Activated B cell treated with CpG ODN at 0.5 μM for 24 hours (primary cell): ENCODE data around the gene GPR107. TPM values are rescaled to one million over a fixed set of nuclear protein-coding genes. Genes with fewer than 3 reads are reported as not detected.

ENCODE experiments used
- ATAC-seq: fragments of 200-7000 bp; cut with Tn5 transposase; one replicate; pipeline ENCODE4 v1.10.0; 2021; ENCODE audit warnings: low read depth, mild to moderate bottlenecking, moderate library complexity
- CTCF ChIA-PET: fragments of 350-600 bp; sonication (Branson Sonifier 250); formaldehyde crosslinking; loops from one replicate; lab custom pipeline; 2021; ENCODE audit warnings: antibody characterized with exemption; lab: Charles Lee
- POLR2A ChIA-PET: fragments of 350-600 bp; sonication (Branson Sonifier 250); formaldehyde crosslinking; loops from one replicate; lab custom pipeline; 2021; ENCODE audit warnings: antibody characterized with exemption; lab: Charles Lee
- DNase-seq: peaks from one replicate; pipeline ENCODE4 v3.0.0; 2022
- H3K27ac Mint-ChIP-seq: one replicate; pipeline ENCODE4 v1.8.0; 2020; ENCODE audit warnings: mixed read lengths
- H3K27me3 Mint-ChIP-seq: one replicate; pipeline ENCODE4 v1.8.0; 2021; ENCODE audit warnings: mixed read lengths
- H3K36me3 Mint-ChIP-seq: one replicate; pipeline ENCODE4 v1.8.0; 2021; ENCODE audit warnings: low read depth, mixed read lengths
- H3K4me1 Mint-ChIP-seq: one replicate; pipeline ENCODE4 v1.8.0; 2021; ENCODE audit warnings: mixed read lengths
- H3K4me3 Mint-ChIP-seq: one replicate; pipeline ENCODE4 v1.8.0; 2020; ENCODE audit warnings: mild to moderate bottlenecking, mixed read lengths
- H3K9me3 Mint-ChIP-seq: one replicate; pipeline ENCODE4 v1.8.0; 2020; ENCODE audit warnings: mixed read lengths
- intact Hi-C: fragments of 100-400 bp; cut with micrococcal nuclease; formaldehyde crosslinking; loops from one replicate; pipeline ENCODE4 v1.15.1; 2024
- total RNA-seq: library from RNA; stranded (reverse); gene quantifications from 2 replicates; pipeline ENCODE4 v1.2.3, GENCODE V29; 2022
- TF ChIP-seq, protein P1 (sequence below): fragments of 200-600 bp; IDR thresholded peaks from one replicate; pipeline ENCODE4 v1.8.0; 2022; ENCODE audit warnings: antibody characterized with exemption, mild to moderate bottlenecking

Gene GPR107
- total RNA-seq, 1 donor from 2014 or later: 19.6 TPM

DNA sequence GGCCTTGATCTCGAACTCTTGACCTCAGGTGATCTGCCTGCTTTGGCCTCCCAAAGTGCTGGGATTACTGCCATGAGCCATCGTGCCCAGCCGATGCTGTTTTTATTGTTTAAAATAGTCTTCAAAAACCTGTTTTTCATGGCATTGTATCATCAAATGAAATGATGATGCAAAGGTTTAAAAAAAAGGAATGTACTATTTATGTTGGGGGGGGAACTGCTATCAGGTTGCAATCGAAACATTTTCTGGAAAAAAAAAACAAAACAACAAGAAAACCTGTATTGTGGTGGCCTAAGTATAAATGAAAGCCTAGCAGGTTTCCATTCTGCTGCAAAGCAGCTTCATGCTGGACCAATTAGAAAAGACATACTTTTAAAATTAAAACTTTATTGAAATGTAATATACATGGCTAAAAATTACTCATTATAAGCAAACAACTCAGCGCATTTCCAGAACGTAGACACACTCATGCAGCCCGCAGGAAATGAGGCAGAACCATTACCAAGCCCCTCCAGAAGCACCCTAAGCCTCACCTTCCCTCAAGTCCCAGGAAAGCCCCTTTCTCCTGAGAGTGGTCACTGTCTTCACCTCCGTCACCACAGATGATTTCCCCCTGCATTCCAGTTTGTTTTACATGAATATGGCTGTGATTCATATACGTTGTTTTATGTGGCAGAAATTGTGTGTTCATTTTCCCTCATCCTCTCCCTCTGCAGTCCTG, 19.0 kb downstream of the GPR107 start:
- no peaks in the 10 kb centered on the region for H3K27me3 Mint-ChIP-seq
- ChIA-PET POLR2A (interaction anchor here (0.7 kb wide), 1 partner anchor 171 kb away, joined by 8 read pairs; no protein-coding TSS in a partner anchor), CTCF (no interaction called here)
- H3K9me3 Mint-ChIP-seq: no peaks in the 10 kb centered on the region
- ATAC-seq: no peak
- H3K4me1 Mint-ChIP-seq: peaks cover 34% of the 10 kb centered on the region
- peak overlapping the region; percentile 15 for H3K27ac Mint-ChIP-seq
- peaks cover 24% of the 10 kb centered on the region for H3K36me3 Mint-ChIP-seq
- no peak overlapping the region for H3K4me3 Mint-ChIP-seq
- intact Hi-C loops: no loop called here
- TF ChIP-seq, protein P1, sequence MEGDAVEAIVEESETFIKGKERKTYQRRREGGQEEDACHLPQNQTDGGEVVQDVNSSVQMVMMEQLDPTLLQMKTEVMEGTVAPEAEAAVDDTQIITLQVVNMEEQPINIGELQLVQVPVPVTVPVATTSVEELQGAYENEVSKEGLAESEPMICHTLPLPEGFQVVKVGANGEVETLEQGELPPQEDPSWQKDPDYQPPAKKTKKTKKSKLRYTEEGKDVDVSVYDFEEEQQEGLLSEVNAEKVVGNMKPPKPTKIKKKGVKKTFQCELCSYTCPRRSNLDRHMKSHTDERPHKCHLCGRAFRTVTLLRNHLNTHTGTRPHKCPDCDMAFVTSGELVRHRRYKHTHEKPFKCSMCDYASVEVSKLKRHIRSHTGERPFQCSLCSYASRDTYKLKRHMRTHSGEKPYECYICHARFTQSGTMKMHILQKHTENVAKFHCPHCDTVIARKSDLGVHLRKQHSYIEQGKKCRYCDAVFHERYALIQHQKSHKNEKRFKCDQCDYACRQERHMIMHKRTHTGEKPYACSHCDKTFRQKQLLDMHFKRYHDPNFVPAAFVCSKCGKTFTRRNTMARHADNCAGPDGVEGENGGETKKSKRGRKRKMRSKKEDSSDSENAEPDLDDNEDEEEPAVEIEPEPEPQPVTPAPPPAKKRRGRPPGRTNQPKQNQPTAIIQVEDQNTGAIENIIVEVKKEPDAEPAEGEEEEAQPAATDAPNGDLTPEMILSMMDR: no peak
- DNase-seq: no peak

DNA sequence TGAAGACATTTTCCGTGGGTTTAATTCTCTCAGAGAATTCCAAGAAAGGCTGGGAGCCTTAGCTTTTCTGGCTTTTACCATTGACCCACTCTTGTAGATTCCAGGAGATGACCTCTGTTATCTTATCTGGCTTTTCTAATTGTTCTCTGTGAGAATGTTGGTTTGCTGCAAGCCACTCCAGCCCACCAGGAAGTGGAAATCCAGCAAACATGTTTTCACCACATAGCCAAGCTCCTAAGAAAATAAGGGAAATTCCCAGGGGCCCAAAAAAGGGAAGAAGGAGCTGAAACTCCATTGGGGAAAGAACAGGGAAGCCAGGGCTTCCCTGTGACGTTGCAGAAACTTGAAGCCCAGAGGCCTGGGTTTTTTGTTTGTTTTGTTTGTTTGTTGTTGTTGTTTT, 19.7 kb downstream of the GPR107 start:
- DNase-seq (no peak), ATAC-seq (no peak)
- peaks cover 31% of the 10 kb centered on the region for H3K4me1 Mint-ChIP-seq
- H3K36me3 Mint-ChIP-seq: peaks cover 30% of the 10 kb centered on the region
- H3K27ac Mint-ChIP-seq: no peak overlapping the region
- no peaks in the 10 kb centered on the region for H3K27me3 Mint-ChIP-seq
- H3K4me3 Mint-ChIP-seq: no peak overlapping the region
- no peaks in the 10 kb centered on the region for H3K9me3 Mint-ChIP-seq
- intact Hi-C loops: no loop called here
- ChIA-PET CTCF (no interaction called here), POLR2A (no interaction called here)
- TF ChIP-seq, protein P1: no peak

DNA sequence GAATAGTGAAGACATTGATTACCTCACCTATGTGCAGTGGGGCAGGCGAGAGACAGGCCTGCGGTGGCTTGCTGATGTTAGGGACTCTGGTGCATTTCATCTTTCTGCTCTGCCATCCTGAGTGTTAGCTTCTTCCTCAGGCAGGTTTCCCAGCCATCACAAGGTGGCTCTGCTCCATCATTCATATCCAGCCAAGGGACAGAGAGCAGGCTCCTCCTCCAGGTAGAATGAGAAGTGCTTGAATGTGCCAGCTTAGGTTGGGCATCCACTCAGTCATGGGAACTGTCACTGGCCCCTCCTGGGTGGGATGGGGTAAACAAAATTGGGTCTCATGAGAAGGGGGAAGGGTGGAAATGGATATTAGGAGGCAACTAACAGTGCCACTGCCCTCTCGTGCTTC, 24.8 kb downstream of the GPR107 start:
- Mint-ChIP-seq H3K9me3 (no peaks in the 10 kb centered on the region), H3K36me3 (peaks cover 64% of the 10 kb centered on the region), H3K27me3 (no peaks in the 10 kb centered on the region), H3K4me3 (no peak overlapping the region), H3K27ac (no peak overlapping the region), H3K4me1 (peaks cover 10% of the 10 kb centered on the region)
- intact Hi-C loops: no loop called here
- TF ChIP-seq, protein P1: no peak
- DNase-seq: no peak
- ChIA-PET CTCF (no interaction called here), POLR2A (interaction anchor here (0.7 kb wide), 1 partner anchor 11 kb away, joined by 3 read pairs; no protein-coding TSS in a partner anchor)
- no peak for ATAC-seq

DNA sequence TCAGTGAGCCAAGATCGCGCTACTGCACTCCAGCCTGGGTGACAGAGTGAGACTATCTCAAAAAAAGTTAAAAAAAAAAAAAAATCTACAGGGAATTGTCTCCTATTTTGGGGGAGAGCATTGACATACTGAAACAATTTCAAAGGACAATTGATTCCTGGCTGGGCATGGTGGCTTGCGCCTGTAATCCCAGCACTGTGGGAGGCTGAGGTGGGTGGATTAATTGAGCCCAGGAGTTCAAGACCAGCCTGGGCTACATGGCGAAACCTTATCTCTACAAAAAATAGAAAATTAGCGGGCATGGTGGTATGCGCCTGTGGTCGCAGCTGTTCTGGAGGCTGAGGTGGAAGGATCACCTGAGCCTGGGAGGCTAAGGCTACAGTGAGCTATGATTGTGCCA, 30.6 kb downstream of the GPR107 start:
- POLR2A ChIA-PET: no interaction called here
- no peak overlapping the region for H3K4me3 Mint-ChIP-seq
- H3K27me3 Mint-ChIP-seq: no peaks in the 10 kb centered on the region
- DNase-seq: no peak
- H3K4me1 Mint-ChIP-seq: no peaks in the 10 kb centered on the region
- no peaks in the 10 kb centered on the region for H3K9me3 Mint-ChIP-seq
- CTCF ChIA-PET: no interaction called here
- intact Hi-C loops: no loop called here
- ATAC-seq: no peak
- TF ChIP-seq, protein P1: no peak
- peaks cover 69% of the 10 kb centered on the region for H3K36me3 Mint-ChIP-seq
- no peak overlapping the region for H3K27ac Mint-ChIP-seq

DNA sequence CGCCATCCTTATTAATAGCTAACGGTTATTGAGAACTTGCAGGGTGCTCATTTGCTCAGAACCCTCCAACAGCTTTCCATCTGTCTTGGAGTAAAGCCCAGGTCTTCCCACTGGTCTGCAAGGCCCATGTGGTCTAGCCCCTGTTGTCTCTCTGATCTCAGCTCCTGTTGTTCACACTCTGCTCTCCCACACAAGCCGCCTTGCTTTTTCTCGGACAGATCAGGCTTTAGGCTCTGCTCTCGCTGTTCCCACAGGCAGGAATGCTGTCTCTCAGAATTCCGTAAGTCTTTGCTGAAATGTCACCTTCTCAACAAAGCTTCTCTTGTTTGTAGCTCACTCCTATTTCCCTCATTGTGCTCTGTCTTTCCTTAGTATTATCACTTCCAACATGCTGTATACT, 34.3 kb downstream of the GPR107 start:
- ChIA-PET CTCF (no interaction called here), POLR2A (interaction anchor here (0.6 kb wide), 1 partner anchor 202 kb away, joined by 3 read pairs; no protein-coding TSS in a partner anchor)
- H3K4me3 Mint-ChIP-seq: no peak overlapping the region
- H3K36me3 Mint-ChIP-seq: peaks cover 67% of the 10 kb centered on the region
- H3K4me1 Mint-ChIP-seq: no peaks in the 10 kb centered on the region
- ATAC-seq: no peak
- H3K9me3 Mint-ChIP-seq: no peaks in the 10 kb centered on the region
- no peak overlapping the region for H3K27ac Mint-ChIP-seq
- DNase-seq: no peak
- TF ChIP-seq, protein P1: no peak
- intact Hi-C loops: no loop called here
- H3K27me3 Mint-ChIP-seq: no peaks in the 10 kb centered on the region
